GM04504 (cell line): Measurements from ENCODE around the gene OSBPL6.
"Not testable (repeated sequence)": the region's sequence is repeated elsewhere in the genome, so short reads cannot be mapped to it uniquely, and the experiment has no call there.

Source experiments
- DNase-seq: peaks from one replicate; pipeline ENCODE4 v3.0.0-alpha.2; 2012; ENCODE audit warnings: low read depth

The OSBPL6 gene

DNA sequence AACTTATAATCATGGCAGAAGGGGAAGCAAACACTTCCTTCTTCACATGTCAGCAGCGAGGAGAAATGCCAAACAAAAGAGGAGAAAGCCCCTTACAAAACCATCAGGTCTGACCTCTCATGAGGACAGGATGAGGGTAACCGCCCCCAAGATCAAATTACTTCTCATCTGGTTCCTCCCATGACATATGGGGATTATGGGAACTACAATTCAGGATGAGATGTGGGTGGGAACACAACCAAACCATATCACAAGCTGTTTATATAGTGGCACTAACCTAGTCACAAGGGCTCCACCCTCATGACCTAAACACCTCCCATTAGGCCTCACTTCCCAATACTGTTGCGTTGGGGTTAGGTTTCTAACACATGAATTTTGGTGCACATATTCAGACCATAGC lies 110.0 kb downstream of the OSBPL6 start:
- DNase-seq, result no peak

DNA sequence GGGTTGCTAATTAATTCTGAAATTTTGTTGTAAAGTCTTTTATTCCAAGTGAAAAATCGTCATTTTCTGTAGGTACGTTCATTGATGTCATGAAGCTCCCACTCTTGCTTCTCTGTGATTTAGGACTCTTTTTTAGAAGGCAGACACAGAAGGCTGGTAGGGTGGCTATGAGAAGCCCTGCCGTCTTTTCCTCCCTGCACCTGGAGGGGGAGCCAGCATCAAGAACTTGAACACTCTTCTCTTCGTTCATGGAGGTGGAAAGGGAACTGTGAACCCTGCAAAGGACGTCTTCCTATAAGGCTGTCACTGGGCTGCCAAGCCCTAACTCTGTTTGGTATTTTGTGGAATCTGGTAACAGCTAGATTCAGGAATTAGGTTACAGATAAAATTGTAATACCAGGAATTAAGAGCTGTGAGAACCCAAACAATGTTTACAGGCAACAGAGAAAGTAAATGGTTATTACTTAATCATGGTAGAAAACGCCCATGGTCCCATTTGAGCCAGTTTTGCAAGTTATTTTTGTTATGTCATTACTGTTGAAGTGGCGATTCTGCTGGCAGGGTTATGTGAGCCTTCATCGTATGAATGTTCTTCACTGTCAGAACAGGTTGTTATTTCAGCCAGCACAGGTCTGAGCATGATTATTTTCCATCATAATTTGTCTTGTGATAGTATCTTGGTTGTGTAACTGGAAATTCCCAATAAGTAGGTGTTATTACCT lies 112.2 kb downstream of the OSBPL6 start:
- no peak for DNase-seq

DNA sequence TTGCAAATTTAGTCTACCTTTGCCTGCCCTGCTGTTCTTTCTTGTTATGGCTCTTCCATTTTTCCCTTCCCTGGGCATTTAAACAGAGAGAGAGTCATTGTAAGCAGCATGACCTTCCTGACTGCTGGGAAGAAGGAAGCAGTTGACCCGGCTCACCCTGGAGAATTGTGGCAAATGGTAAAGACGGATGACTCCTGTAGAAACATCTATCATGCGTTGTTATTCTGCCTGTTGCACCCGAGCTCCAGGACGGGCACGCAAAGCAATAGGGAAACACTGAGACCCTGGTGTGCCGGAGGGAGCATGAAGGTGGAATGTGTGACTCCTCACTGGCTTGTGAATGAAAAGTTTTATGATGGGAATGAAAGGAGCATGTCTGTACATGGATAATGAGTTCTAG lies 113.3 kb downstream of the OSBPL6 start:
- no peak for DNase-seq

DNA sequence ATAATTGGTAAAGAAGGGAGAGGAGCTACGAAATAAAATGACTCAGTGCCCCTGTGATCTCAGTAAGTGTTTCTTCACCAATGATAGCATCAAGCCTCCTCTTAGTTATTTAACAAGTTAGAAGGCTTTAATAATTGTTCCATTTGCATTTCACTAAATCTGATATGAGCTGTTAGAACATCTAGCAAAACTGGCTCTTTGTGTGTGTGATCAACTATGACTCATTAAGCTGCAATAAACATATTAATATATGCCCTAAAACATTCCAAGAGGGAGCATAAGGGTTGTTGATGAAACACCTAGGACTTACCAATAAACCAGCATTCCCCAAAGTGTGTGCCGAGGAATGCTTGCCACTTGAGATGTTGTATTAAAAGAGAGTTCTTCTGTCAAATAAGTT lies 115.2 kb downstream of the OSBPL6 start:
- DNase-seq, result no peak

DNA sequence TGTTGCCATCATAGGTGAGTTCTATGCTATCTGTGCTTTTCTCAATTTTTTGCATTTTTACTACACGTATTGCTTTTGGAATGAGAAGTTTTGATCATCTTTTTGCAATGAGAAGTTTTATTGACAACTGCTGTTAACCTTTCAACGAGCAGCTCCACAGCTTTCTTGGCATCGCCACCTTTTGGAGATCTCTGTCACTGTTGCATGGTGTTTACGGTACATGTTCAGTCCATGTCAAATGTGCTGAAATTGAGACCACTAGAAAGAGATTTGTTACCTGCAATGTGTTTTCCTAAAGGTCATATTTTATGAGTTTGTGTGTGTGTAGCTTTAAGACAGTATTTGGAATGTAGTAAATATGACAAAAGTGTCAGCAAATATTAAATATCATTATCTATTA lies 120.8 kb downstream of the OSBPL6 start:
- no peak for DNase-seq

DNA sequence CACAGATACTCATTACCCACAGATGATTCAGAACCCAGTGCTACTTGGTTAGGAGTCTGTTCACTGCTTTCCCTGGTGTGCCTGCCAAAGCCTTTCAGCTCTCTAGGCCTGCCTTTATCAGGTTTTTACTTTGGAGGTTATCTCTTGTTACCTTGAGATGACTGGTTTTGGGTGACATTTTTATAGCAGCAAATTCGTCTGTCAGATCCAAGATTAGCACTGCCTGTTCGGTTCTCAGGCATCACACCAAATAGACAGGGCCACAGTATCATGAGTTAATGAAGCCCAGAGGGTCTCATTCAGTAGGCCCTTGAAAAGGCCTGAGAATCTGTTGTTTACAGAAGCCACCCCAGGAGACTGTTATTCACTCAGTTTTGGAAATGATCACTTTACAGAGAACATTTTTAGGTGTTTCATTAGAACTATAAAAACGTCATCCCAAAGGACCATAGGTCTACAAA lies 121.2 kb downstream of the OSBPL6 start:
- no peak for DNase-seq

DNA sequence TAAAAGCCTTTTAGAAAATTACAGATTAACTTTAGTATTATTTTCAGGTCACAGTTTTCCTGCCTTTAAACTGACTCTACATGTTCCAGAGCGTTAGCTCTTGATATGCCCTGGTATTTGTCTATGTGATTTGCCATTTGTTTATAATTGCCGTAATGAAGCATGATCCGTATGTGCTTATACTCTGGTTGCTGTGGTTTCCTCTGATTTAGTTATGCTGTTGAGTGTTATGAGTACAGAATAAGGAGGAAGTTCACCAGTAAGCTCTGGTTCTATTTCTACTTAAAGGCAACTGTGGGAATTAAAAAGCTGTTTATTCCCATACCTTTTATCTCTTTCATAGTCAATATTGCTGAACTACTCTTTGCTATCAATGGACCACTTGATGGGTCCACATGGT lies 123.5 kb downstream of the OSBPL6 start:
- DNase-seq, result no peak

DNA sequence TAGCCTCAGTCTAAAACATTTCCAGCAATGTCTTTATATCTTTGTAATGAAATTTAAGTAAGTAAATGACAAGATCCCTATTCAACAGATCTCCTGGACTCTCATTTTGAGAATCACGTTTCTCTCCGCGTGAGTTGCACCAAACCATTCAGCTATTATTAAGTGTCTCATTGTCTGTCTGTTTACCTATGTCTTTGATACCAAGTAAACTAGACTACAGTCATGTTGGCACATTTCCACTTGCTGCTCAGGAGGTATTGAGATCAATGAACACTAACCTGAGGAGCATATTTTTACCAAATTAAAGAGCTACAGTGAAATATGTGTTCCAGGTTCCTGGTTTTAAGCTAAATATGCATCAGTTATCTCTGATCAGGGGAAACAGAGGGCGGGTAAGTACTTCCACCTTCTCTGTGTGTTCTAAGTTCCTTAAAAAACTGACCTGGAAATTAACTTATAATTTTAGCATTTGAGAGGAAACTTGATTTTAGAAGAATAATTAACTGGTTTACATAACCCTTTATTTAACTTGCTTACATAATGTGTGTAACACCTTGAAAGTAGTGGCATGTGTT lies 125.8 kb downstream of the OSBPL6 start:
- no peak for DNase-seq

DNA sequence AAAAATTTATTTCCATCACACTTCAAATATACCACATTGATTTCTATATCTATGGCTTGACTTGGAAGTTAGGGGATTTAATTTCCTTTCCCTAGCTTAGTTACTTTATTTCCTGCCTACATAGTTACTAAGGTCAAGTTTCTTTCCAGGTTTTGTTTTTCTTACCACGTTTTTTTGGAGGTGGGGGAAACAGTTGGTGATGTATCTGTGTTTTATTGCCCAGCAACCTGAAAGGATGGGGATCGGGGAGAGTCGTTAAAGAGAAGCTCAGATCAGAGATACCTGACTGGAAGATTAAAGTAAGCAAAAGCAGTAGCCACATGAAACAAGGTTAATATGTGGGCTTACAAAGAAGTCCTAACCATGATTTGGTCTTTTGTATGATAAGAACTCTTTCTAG lies 127.8 kb downstream of the OSBPL6 start:
- no peak for DNase-seq

DNA sequence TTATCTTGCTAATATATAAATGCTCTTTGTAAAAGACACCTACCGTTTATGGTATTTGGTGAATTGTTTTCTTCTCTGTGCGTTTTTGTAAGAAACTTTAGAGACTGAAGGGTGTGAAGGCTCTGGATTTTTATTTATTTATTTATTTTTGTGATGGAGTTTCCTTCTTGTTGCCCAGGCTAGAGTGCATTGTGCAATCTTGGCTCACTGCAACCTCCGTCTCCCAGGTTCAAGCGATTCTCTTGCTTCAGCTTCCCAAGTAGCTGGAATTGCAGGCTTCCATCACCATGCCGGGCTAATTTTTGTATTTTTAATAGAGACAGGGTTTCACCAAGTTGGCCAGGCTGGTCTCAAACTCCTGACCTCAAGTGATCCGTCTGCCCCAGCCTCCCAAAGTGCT lies 129.0 kb downstream of the OSBPL6 start:
- not testable (repeated sequence) for DNase-seq

DNA sequence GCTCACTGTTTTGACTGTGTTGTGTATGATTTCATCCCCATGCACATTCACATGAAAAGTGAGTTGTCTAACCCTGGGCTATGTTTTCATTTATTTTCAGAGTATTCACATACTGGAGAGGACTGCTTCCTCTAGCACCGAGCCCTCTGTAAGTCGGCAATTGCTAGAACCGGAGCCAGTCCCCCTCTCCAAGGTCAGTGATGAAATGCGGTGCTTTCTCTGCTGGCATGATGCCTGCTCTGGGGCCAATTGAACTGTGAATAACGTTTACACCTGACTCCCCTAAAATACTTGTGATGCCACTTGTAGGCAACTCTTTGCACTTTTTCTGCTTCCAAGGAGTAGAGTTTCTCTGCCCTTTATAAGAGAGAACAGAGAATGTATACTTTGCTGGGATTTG lies 129.8 kb downstream of the OSBPL6 start:
- DNase-seq, result no peak

DNA sequence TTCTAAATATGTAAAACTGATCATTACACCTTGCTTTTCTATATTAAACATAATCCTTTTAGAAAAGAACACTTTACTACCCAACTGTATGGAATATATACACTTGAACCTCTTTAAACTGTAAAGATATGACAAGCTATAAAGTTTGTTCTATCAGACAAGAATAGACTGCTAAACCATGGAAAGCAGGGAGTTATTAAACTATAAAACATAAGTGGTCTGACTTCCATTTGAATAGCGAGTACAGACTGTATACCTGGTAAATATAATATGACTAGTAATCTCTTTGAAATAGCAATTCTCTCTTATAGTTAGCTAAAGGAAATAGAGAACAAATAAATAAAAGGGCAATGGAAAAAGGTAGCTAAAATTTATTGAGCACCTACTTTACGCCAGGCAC lies 131.0 kb downstream of the OSBPL6 start:
- no peak for DNase-seq

DNA sequence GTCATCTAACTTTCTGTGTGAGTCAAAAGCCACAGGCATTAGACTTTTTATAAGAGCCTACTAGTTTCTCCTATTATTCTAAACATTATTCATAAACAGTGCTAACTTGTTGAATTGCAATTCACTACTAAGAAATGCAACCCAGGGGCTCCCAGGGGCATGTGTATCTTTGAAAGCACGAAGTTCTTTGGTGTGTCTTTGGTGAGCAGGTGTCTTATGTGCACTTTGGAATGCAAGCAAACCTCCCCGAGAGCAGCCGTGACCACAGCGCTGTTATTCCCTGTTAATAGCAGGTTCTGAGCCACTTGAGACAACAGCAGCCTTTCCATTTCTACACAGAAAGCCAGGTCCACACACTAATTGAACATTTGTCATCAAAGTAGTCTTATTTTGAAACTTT lies 133.2 kb downstream of the OSBPL6 start:
- DNase-seq, result no peak

DNA sequence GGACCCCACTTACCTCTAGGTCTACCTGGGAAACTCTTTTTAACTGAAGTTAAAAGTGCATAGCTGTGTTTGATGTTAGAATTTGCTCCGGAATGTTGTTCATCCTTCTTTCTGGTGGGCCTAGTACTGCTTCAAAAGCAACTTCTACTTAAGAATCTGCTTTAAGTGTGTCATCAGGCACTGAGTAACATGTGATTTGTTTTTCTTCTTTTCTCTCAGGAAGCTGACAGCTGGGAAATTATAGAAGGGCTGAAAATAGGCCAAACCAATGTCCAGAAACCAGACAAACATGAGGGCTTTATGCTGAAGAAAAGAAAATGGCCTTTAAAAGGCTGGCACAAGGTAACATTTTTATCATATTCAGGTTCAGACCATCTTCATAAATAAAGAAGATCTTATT lies 133.7 kb downstream of the OSBPL6 start:
- no peak for DNase-seq

DNA sequence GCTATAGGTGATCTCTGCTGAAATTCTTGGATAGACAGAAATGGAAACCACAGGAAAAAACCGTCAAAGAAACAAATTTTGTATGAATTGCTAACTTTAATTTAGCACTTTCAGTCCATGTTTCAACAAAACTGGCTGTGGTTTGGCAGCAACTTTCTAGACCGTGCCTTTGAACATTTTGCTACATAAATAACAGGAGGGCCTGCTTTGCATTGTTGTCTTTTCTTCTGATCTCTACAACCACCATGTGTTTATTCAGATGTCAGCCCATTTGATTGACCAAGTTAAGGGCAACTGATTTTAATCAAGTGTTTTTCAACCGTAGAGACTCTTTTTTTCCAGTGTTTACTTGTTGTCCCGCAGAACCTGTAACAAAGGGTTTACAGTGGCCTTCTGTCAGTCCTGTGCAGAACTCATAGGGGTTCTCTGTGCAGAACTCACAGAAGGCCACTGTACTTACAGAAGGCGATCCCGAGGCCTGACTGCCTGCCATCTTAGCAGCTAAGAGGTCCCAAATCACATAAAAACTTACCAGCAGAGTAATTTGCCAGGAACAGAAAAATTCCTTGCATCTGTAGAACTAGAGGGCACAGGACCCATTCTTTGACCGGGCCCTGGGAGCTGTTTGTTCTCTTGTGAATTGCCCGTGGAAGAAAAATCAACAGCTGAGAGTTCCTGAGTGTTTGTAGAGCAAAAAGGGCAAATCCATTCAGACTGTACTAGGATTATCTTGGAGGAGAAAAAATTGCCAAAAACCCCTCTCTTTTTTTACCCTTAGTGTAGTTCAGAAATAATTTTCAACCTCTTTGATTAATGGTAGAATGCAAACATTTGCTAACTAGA lies 136.1 kb downstream of the OSBPL6 start:
- no peak for DNase-seq

DNA sequence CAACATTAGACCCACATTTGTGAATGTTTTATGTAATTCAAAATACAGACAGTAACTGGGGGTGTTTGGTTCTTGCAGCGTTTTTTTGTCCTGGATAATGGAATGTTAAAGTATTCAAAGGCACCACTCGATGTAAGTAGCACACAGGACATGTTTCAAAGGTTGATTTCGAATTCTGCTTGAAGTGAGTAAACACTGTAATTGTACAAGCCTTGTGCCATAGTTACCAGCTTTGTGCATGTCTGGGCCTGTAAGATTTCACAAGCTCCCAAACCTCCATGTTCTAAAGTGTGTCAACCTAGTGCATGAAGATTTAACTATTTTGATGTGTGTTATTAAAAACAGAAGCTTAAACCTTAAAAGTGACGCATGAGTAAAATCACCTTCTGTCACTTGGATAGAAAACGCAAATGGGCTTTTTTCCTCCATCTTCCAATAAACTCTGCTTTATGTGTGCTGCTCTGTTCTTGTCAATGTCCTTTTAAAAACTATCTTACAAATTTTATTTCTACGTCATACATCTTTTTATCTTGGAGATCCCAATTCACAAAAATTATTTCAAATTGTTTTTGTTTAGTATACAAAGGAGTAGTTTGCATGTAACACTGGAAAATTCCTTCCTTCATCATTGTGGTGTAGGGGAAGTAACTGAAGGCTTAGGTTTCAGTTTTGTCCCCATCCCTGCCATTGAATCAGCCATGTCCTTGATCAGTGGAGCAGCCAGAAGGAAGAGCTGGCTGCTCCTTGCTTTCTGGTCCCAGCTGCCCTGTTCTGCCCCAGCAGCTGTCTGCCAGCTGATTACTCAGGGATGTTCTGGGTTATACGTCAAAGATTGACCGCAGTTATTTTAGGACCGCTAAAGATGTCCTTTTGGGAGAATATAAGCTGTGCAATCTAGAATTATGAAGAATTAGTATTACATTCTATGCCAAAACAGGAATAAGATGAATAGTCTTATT lies 137.4 kb downstream of the OSBPL6 start:
- DNase-seq, result no peak

DNA sequence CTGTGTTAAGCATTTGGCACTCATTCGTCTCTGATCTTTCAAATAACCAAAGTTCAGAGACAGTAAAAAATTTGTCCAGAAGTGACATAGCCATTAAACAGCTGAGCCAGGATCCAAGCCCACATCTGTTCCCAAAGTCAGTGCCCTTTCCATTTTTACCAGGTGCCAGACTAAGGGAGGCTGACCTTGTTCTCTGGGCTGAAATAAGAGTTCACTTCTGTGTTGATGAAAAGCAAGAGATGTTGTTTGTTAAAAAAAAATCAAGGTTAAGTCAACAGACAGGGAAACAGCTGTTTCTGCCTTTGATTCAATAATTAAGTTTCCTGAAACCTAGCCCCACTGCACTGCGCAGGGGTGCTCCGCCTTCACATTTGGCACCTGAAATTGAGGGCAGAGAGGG lies 139.5 kb downstream of the OSBPL6 start:
- no peak for DNase-seq

DNA sequence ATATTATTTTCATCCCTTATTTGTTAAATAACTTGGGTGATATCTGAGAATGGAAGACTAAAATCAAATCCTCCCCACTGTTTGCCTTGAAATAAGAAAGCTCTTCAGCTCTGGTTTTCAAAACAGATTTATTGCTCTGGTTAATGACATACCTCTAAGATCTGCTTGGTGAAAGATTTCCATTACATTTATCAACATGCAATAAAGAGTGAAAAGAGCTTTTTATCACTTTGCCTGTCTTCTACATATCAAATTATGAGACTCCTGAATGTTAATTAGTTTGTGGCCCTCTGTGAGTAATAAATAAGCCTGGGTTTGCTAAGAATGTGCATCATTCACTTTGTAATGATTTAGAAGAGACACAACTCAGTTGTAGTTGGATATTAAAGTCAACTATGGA lies 140.9 kb downstream of the OSBPL6 start:
- DNase-seq, result no peak

DNA sequence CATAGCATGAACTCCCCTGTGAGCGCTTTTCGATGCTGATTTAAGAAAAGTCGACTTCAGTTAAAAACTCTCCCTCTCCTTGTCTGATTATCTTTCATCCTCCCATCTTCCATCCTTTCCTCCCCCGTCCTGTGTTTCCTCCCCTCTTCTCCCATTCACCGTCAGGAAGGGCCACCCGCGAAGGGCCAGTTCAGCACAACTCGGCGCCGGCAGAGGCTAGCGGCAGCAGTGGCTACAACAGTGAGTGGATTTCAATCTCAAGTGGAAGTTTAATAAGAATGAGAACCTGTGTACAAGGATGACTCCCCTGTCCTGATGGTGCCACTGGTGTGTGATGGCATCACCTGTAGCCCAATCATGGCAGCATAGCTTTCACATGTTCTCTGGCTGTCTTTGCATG lies 149.8 kb downstream of the OSBPL6 start:
- no peak for DNase-seq

DNA sequence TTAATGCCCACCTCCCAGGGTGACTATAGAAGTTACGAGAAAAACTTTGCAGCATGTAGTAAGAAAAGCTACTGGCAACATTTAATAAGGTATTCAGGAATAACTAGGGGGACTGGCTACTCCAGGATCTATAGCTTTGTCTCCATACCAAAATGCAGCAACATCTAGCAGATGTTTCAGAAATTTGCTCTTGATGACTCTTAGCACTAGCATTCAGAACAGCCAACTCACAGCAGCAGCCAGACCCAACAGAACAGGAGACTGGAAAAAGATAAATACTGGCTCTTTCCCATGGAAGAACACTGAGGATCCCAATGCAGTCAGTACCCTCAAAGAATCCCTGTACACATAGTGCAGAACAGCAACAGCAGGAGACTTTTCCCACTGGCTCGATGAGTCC lies 151.6 kb downstream of the OSBPL6 start:
- no peak for DNase-seq

DNA sequence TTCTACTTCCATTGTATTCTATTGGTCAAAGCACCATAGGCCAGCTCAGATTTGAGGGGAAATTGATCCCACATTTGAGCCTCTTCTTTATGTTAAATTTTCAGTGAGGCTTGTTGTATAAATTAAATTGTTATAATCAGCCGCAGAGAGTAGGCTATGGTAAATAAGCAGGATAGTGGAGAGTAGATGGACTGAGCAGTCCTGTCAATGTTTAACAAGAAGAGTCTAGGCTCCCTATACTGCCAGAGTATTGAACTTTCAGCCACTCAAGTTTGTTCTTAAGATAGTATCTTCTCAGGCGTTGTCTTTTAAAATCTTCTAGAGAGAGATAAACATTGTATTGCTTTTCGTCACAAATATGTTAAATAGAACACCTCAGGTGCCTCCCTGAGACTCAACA lies 155.7 kb downstream of the OSBPL6 start:
- DNase-seq, result no peak

DNA sequence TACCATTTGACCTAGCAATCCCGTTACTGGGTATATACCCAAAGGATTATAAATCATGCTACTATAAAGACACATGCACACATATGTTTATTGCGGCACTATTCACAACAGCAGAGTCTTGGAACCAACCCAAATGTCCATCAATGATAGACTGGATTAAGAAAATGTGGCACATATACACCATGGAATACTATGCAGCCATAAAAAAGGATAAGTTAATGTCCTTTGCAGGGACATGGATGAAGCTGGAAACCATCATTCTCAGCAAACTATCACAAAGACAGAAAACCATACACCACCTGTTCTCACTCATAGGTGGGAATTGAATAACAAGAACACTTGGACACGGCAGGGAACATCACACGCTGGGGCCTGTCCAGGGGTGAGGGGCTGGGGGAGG lies 163.4 kb downstream of the OSBPL6 start:
- not testable (repeated sequence) for DNase-seq
